ENCODE measurements around the gene CD96.
"Not testable (repeated sequence)": the region's sequence is repeated elsewhere in the genome, so short reads cannot be mapped to it uniquely, and the experiment has no call there.

The CD96 gene

GRCh38 chr3:111561902-111562301 lies 19.9 kb downstream of the CD96 start:
- not testable (repeated sequence) for DNase-seq (ENCODE audit: low read depth in 3 of 3)

GRCh38 chr3:111566844-111567243 lies 24.8 kb downstream of the CD96 start:
- DNase-seq (ENCODE audit: low read depth in 3 of 3), result no peak

GRCh38 chr3:111568355-111568754 lies 26.4 kb downstream of the CD96 start:
- DNase-seq (ENCODE audit: low read depth in 3 of 3), result no peak

GRCh38 chr3:111568911-111569310 lies 26.9 kb downstream of the CD96 start:
- no peak for DNase-seq (ENCODE audit: low read depth in 3 of 3)

GRCh38 chr3:111570404-111571030 lies 28.5 kb downstream of the CD96 start:
- DNase-seq (ENCODE audit: low read depth in 3 of 3), result no peak

- no peak for DNase-seq (ENCODE audit: low read depth in 3 of 3)
Measured at GRCh38 chr3:111571282-111571681, 29.3 kb downstream of the CD96 start.

GRCh38 chr3:111571907-111572460 lies 30.0 kb downstream of the CD96 start:
- no peak for DNase-seq (ENCODE audit: low read depth in 3 of 3)

- DNase-seq (ENCODE audit: low read depth in 3 of 3), result no peak
Measured at GRCh38 chr3:111577113-111577512, 35.1 kb downstream of the CD96 start.

GRCh38 chr3:111577798-111578685 lies 36.0 kb downstream of the CD96 start:
- DNase-seq (ENCODE audit: low read depth in 3 of 3), result no peak

GRCh38 chr3:111578867-111579266 lies 36.9 kb downstream of the CD96 start:
- no peak for DNase-seq (ENCODE audit: low read depth in 3 of 3)

GRCh38 chr3:111579495-111579894 lies 37.5 kb downstream of the CD96 start:
- DNase-seq (ENCODE audit: low read depth in 3 of 3), result no peak

- DNase-seq (ENCODE audit: low read depth in 3 of 3), result no peak
Measured at GRCh38 chr3:111581403-111582119, 39.6 kb downstream of the CD96 start.

- no peak for DNase-seq (ENCODE audit: low read depth in 3 of 3)
Measured at GRCh38 chr3:111582120-111582474, 40.1 kb downstream of the CD96 start.

GRCh38 chr3:111584744-111585143 lies 42.7 kb downstream of the CD96 start:
- no peak for DNase-seq (ENCODE audit: low read depth in 3 of 3)

GRCh38 chr3:111585217-111585616 lies 43.2 kb downstream of the CD96 start:
- DNase-seq (ENCODE audit: low read depth in 3 of 3), result no peak

GRCh38 chr3:111588527-111588926 lies 46.5 kb downstream of the CD96 start:
- no peak for DNase-seq (ENCODE audit: low read depth in 3 of 3)

GRCh38 chr3:111589303-111590142 lies 47.5 kb downstream of the CD96 start:
- no peak for DNase-seq (ENCODE audit: low read depth in 3 of 3)

GRCh38 chr3:111590143-111590491 lies 48.1 kb downstream of the CD96 start:
- no peak for DNase-seq (ENCODE audit: low read depth in 3 of 3)

GRCh38 chr3:111591555-111591954 lies 49.6 kb downstream of the CD96 start:
- no peak for DNase-seq (ENCODE audit: low read depth in 3 of 3)

- DNase-seq (ENCODE audit: low read depth in 3 of 3), result no peak
Measured at GRCh38 chr3:111592143-111592542, 50.1 kb downstream of the CD96 start.

- DNase-seq (ENCODE audit: low read depth in 3 of 3), result no peak
Measured at GRCh38 chr3:111592936-111593335, 50.9 kb downstream of the CD96 start.

- DNase-seq (ENCODE audit: low read depth in 3 of 3), result no peak
Measured at GRCh38 chr3:111593666-111594065, 51.7 kb downstream of the CD96 start.
